HG02678 (cell line): ENCODE data around the gene WAPL.

Experiments used
- ATAC-seq: cut with Tn5 transposase; IDR thresholded peaks from one replicate; pipeline ENCODE4 v1.9.1; 2021; ENCODE audit warnings: mild to moderate bottlenecking, moderate library complexity; ENCODE audit not compliant: unreplicated experiment

Gene WAPL

DNA sequence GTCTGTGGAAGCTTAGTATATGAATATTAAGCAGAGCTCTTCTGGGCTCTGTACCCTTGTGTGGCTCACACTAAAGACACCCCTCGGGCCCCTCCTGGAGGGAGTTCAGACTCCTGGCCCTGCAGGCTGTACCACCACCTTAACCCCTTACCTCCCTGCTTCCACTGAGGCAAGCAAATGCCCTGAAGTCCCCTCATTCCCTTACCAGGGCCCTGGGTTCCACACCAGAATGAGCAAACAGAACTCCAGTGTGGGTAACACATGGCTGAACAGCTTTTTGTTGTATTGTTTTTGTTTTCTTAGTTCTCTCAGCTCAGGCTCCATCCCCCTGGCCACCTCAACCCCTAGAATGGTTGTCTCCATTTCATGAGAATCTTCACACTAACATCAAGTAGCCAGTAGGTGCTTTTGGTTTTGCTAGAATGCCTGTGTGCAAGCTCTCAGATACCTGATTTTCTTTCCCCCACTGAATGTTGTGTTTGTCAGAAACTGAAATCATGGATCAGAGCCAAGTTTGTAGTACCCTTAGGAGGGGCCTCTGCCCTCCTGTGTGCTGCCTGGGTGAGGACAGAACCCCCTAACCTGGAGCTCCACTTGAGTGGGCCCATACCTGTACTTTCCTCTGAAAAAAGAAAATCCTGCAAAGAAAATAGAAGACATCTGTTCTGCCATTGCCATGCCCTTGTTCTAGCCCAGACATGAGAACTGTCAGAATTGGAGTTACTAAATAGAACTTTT lies 2.8 kb upstream of the WAPL start:
- ATAC-seq, result no peak

DNA sequence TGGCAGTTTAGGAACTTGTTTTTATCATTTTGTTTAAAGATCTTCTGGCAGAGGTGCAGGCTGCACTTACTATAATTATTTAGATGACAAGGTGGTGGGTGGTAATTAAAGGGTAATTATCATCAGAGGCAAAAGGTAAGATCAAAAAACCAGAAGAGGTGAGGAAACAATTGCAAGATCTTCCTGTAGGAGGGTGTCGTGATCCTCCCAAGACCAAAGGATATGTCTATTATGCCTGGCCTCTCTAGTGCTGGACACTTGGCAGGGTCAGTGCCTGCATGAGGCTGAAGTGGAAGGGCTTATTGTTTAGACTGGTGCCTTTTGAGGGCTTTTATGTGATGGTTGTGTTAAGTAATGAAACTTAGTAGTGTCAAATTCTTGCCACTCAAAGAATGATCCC lies 1.8 kb upstream of the WAPL start:
- no peak for ATAC-seq

DNA sequence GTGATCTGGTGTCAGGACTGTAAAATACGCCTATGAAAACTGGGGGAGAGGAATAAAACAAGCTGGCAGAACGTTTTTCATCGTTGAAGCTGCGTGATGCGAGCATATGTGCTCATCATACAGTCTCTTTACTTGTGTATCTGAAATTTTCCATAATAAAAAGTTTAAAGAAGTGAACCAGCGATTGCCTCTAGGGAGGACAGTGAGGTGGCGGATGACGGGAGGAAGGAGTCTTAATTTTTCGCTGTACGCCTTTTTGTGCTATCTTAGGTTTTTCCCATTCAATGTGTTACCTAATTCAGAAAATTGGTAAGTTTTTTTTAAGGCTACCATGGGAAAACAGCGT lies 891 bp upstream of the WAPL start:
- ATAC-seq, result no peak

DNA sequence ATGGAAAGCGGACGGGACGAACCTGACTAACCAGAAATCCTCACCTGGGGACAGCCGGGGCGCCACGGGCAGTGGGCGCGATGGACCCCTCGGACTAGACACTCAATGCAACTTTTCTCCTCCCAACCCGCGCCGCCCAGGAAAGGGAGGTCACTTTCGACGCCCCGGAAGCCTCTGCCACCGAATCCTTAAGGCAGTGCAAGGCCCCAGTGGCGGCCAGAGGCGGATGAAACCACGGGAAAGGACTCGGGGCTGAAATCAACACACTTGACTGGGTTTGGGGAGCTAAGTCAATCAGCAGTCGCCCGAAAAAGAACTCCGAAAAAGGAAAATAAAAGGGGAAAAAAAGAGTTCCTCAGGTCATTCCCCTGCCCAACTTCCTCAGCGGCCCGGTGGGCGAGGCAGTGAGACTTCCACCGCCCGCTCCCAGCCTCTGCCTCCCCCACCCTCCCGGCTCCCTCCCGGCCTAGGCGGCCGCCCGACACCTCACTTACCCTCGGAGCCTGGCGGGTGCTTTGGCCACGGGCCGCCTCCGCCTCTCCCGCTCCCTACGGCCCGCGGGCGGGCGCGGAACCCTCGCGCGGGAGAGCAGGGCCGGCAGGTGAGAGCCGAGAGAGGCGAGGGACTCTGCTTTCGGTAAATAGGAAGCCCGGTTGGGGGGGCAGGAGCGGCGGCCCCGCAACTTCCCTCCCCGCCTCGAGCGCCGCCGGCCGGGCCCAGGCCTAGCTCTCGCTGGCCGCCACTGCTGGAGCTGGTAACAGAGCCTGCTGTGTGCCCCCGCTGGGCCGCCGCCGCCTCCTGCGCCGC lies 518 bp downstream of the WAPL start:
- ATAC-seq, result peak; percentile 22

DNA sequence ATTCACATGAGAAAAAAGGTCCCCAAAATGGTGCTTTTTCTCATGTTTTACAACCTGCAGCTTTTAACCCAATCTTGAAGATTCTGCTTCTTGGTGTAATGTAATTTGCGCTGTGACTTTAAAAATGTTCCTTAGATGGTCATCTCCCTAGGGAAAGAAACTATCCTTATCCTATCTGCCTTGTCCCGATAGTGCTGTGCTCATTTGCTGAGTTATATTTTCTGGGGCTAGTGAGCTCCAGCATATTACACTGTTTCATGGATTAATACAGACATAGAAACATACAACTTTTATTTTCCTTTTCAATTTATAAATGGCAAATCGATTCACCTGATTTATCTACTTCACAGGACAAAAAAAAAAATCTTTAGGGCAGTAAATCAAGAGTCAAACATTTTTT lies 2.8 kb downstream of the WAPL start:
- no peak for ATAC-seq

DNA sequence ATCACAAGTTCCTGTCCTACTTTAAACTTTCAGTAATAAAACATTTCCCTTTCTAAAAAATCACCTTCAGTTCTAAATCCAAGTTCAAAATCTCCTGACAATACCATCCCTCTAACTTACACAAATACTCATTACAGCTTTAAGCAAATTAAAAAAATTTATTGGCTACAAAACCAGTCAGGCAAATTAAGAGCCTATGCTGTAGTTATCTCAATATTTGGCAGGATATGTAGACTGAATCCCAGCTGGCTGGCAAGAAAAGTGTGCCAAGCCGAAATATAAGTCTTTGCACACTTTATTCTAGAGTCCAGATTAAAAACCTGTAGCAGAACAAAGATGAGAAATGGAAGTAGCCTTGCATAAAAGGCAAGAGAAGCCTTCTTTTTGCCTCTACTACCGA lies 9.5 kb downstream of the WAPL start:
- no peak for ATAC-seq

DNA sequence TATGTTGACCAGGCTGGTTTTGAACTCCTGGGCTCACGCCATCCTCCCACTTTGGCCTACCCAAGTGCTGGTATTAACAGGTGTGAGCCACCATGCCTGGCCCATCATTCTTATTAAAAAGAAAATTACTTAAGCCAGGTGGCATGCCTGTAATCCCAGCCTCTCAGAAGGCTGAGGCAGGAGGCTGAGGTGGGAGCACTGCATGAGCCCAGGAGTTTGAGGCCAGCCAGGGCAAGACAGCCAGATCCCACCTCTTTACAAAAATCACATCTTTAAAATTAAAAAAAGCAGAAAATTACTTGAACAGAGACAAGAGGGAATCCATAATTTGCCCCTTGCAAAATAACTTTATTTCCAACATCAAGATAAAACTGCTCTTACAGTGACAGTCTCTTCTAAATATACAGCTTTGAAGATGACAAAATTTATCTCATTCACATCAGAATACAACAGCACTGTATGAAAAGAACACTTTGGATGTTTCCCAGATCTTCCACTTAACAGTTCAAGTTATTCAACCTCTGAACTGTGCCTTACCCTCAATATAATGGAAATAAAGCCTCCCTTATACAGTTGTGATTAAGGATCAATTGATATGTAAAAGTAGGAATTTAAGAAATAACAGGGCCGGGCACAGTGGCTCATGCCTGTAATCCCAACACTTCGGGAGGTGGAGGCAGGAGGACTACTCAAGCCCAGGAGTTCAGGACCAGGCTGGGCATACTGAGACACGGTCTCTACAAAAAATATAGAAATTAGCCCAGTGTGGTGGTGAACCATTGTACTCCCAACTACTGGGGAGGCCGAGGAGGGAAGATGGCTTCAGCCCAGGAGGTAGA lies 10.3 kb downstream of the WAPL start:
- no peak for ATAC-seq

DNA sequence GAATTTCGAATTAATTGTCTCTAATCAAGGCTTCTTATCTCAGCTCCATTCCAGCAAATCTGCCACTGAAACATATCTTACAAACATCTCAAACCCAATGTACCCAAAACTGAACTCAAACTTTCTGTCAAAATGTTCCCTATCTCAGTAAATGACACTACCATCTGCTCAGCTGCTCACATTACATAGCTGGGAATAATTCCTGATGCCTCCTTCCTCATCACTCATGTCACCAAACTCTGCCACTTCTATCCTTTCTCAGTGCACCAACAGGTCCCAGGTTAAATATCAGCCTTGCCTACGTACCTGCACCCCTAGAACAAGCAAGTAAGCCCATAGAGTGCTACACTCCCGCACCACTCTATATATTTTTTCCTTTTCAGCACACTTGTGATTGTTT lies 12.4 kb downstream of the WAPL start:
- ATAC-seq, result no peak

DNA sequence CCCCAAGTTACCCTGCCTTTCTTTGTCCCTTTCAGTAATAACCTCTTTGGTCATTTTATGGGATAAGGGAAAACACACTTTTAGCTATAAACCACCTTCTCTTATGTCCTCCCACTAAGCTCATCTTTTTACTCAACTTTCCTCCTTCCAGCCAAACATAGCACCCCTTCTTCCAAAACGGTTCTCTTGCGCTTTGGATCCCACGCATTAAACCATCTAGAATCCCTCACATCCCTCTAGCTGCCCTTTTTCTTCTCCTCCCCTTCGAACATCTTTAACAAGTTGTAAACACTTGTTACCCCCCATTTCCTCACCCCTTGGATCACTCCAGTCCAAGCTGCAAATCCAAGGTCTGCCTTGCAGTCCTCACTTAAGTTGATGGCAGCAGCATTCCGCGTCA lies 13.4 kb downstream of the WAPL start:
- ATAC-seq, result no peak

DNA sequence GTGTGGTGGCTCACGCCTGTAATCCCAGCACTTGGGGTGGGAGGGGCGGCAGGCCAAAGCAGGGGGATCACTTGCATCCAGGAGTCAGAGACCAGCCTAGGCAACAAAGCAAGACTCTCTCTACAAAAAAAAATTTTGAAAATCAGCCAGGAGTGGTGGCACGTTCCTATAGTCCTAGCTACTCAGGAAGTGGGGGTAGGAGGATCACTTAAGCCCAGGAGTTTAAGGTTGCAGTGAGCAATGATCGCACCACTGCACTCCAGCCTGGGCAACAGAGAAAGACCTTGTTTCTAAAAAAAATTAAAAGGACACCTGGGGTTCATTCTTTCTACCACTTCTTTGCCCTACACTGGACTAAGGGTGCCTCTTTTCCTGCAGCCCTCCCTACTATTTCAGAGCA lies 15.1 kb downstream of the WAPL start:
- no peak for ATAC-seq

DNA sequence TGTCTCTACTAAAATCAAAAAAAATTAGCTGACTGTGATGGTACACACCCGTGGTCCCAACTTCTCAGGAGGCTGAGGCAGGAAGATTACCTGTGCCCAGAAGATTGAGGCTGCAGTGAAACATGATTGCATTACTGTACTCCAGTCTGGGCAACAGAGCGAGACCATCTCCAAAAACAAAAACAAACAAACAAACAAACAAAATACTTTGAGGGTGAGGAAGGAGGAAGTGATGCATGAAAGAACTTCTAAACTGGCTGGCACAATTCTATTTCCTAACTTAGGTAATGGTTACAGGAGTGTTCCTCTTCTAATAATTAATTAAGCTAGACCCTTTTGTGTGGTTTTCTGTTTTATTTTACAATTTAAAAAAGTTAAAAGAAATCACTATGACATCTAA lies 15.5 kb downstream of the WAPL start:
- ATAC-seq, result no peak

DNA sequence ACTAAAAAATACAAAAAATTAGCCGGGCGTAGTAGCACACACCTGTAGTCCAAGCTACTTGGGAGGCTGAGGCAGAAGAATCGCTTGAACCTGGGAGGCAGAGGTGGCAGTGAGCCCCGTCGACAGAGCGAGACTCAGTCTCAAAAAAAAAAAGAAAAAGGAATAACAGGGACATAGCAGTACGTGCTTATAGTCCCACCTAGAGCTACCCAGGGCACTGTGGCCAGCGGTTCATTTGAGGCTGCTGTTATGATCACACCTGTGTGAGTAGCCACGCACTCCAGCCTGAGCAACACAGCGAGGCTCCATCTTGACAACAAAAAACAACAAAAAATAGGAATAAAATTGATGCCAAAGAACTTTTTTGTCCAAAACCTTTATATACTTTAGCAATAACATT lies 17.1 kb downstream of the WAPL start:
- ATAC-seq, result no peak

DNA sequence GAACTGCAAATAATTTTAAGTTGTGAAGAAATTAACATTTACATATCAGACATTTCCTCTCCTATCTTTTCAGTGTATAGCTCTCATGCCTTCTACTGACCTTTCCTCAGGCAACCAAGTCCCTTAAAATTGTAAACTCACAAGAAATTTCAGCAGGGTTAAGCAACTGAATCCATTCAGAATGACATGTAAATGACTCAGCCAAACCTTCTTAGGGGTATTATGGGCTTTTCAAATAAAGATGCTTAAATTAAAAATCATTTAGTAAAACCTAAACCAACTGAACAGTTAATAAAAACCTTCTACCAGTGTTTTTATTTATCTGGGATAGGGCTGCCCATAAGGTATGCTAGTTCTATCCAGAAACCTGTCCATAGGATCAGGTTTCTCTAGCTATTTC lies 20.7 kb downstream of the WAPL start:
- no peak for ATAC-seq

DNA sequence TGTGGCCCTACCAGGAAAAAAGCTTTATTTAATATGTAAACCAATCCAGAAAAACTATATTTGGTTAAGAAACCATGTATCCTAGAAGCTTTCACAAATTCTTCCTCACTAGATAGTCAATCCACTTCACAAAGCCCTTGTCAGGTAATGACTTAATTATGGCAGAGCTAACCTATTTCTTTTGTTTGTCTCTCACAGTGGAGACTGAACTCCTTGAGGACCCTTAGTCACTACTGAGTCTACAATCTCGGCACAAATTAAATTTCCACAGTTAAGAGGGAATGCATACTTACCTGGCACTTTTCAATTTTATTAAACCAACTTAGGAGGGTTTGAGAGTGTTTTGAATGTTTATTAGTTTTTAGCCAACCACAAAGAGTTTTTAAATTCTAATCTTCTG lies 23.0 kb downstream of the WAPL start:
- ATAC-seq, result no peak

DNA sequence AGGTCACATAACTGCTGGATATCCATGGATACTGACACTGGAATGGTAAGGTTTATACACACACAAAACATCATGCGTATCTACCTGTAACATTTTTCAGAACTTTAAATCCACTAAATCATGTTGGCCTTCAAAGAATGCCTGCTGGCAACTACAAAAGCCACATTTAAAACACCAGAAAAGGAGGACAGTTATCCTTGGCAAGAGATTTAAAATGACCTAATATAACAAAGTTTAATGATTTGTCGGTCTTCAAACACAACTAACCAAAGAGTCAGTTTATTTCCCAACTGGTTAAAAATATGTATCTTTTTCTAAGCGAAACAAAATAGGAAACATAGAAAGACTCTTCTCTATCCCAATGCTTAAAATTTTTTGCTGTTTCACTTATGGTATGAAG lies 24.0 kb downstream of the WAPL start:
- ATAC-seq, result no peak

DNA sequence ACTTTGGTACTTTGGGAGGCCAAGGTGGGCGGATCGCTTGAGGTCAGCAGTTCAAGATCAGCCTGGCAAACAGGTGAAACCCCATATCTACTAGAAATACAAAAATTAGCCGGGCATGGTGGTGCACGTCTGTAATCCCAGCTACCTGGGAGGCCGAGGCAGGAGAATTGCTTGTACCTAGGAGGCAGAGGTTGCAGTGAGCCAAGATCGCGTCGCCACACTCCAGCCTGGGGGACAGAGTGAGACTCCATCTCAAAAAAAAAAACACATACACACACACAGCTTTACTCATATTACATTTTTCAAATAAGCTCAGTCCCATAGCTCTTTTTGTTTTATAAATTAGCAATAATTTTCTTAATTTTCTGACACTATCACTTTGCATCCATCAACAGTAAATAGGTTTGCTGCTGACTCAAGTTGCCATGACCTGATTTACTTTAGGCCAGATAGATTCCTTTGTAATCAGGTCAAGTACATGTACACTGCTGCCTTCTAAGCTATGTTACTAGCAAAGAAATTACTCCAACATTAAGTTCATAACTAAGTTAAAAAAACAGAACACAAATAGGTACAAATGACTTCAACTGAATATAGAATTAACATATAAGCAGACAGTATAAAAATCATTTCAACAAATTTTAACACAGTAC lies 31.5 kb downstream of the WAPL start:
- ATAC-seq, result no peak

DNA sequence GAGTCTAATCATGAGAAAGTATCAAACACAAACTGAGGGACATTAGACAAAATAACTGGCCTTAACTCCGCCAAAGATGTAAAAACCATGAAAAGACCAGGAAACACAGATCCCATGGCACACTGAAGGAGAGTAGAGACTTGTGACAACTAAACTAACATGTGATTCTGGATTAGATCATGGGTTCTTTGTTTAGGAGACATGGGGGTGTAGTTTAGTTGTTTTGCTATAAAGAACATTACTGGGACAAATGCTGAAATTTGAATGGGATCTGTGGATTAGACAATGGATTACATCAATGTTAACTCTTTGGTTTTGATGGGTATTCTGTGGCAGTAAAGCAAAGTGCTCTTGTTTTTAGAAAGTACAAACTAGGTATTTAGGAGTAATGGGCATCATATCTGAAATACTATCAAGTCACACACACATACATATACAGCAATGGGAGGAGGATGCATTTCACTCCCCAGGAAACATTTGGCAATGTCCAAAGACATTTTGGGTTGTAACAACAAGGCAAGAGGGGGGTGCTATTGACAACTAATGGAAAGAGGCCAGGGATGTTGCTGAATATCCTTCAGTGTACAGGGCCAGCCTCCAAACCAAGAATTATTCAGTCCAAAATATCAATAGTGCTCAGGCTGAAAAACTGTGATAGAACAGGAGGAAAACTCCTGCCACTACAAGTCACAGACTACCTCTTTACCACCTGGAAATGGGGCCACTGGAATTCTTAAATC lies 32.4 kb downstream of the WAPL start:
- ATAC-seq, result no peak

DNA sequence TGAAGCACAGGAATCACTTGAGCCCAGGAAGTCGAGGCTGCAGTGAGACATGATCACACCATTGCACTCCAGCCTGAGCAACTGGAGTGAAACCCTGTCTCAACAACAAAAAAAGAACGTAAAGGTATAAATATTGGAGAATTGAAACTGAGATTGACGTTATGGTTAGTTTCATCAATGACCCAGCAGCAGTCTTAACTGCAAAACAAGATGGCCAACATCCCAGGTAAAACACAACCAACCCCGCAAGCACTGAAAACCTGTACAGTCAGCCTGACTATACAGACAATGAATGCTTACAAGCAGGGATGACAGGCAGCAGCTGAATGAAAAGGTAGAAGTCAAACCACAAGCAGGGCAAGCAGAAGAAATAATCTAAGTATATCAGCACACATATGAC lies 34.7 kb downstream of the WAPL start:
- ATAC-seq, result no peak

DNA sequence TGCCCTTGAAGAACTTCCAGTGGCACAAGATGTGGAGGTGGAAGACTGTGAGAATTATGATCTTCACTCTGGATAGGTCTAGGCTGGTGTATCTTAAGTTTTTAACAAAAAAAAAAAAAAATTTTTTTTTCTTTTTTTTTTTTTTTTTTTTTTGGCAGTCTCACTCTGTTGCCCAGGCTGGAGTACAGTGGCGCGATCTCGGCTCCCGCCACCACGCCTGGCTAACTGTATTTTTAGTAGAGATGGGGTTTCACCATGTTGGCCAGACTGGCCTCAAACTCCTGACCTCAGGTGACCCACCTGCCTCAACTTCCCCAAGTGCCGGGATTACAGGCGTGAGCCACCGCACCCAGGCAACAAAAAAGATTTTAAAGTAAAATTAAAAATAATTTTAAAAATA lies 37.9 kb downstream of the WAPL start:
- ATAC-seq, result no peak

DNA sequence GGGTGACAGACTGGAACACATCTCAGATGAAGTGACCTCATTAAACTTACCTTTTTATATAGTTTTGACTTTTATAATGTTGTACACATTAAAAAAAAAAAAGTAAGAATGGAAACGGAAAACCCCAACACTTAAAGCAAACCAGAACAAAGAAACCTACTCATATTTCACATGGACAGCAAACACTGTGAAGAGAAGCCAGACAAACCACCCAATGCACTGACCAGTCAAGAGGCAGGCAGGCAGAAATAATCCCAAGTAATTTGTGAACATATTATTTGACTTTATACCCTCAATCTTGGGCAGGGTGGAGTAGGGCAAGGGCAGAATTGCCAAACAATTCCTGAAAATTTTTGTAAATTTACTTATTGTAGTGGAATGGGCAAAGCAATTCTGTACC lies 39.8 kb downstream of the WAPL start:
- ATAC-seq, result no peak

DNA sequence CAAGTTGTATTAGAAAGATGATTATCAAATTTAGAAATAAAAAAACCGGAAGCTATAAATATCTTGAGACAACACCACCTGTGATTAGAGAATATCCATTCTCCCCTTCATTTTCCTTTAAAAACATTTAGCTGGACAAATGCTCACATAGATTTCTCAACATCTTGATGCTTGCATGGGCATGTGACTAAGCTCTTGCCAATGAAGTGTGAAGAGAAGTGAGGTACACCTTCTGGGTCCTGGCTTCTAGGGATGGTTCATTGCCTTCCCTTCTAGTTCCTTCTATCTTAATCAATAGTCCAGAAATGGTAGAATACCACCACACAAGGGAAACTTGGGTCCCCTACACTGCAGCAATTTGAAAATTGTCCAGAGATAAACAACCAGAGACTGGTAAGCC lies 41.0 kb downstream of the WAPL start:
- no peak for ATAC-seq
